HG03520 (cell line): ENCODE results near the gene ISCU.
"Not testable (repeated sequence)": the region's sequence is repeated elsewhere in the genome, so short reads cannot be mapped to it uniquely, and the experiment has no call there.

Experiments used
- ATAC-seq: cut with Tn5 transposase; IDR thresholded peaks from one replicate; pipeline ENCODE4 v1.9.1; 2021; ENCODE audit warnings: mild to moderate bottlenecking, moderate library complexity; ENCODE audit not compliant: unreplicated experiment

The ISCU gene

DNA sequence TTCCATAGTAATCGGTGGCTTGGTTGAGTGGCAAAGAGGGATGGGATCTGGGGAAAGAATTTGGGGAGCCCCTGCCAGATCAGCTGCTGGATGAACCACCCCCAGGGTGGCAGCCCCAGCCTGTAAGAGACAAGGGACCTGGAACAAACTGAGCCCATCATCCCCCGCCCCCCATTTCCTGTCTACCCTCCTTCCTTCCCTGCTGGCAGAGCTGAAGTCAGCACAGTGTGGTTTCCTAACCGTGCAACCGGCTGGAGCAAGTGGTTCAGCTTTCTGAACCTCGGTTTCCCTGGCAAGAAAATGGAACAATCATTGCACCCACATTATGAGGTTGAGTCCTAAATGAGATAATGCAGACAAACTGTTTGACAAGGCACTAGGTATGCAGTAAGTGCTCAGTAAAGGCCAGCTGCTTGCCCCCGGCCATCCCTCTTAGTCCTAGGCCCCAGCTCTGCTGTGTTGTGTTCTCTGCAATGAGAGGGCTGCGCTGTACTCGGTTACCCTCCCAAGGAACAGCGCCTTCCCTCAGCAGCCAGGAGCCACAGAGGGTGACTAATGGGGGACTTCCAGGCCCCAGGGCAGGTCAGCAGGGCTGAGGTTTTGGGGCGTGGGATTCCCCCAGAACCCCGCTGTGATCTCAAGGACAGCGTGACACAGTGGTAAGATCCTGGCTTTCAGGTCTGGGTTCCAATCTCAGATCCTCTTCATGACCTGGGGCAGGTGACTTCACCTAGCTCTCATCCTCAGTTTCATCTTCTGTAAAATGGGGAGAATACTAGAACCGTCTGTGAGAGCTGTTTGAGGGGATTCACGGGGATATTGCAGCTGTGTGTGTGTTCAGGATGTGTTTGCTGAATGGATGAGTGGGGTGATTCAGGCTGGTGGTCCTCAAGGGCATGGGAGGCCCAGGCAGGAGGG lies 54.8 kb downstream of the ISCU start:
- ATAC-seq, result peak; percentile 83

GRCh38 chr12:108618079-108618952 lies 55.9 kb downstream of the ISCU start:
- ATAC-seq, result no peak

DNA sequence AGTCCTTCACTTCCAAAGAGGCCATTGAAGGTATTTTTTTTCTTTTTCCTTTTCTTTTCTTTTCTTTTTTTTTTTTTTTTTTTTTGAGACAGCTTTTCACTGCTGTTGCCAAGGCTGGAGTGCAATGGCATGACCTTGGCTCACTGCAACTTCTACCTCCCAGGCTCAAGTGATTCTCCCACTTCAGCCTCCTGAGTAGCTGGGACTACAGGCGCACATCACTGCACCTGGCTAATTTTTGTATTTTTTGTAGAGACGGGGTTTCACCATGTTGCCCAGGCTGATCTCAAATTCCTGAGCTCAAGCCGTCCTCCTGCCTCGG lies 56.5 kb downstream of the ISCU start:
- not testable (repeated sequence) for ATAC-seq
